HepG2 (cell line): ENCODE measurements around the gene IGF2BP1. TPM values are rescaled to one million over a fixed set of nuclear protein-coding genes. Genes with fewer than 3 reads are reported as not detected.

Source experiments
- ADNP ChIP-seq: sonication (generic); formaldehyde crosslinking; IDR thresholded peaks from 2 replicates; pipeline ENCODE4 v1.4.0; 2020; ENCODE audit warnings: missing genetic modification reagents
- ATAD3A ChIP-seq: sonication (generic); formaldehyde crosslinking; IDR thresholded peaks from 2 replicates; pipeline ENCODE4 v1.4.0; 2020; ENCODE audit warnings: missing genetic modification reagents
- CCAR2 ChIP-seq: fragments of 200-400 bp; formaldehyde crosslinking; optimal IDR thresholded peaks from 2 replicates; pipeline ENCODE3; 2018; ENCODE audit warnings: low read depth, mild to moderate bottlenecking, low read length, moderate library complexity
- CERS6 ChIP-seq: sonication (generic); formaldehyde crosslinking; IDR thresholded peaks from 2 replicates; pipeline ENCODE4 v1.5.0; 2020; ENCODE audit warnings: missing genetic modification reagents
- CHD4 ChIP-seq: fragments of 200-600 bp; sonication (generic); IDR thresholded peaks from 2 replicates; pipeline ENCODE4 v1.7.0; 2017; ENCODE audit warnings: mild to moderate bottlenecking, low read length, borderline replicate concordance
- DMTF1 ChIP-seq: sonication (generic); formaldehyde crosslinking; IDR thresholded peaks from 2 replicates; pipeline ENCODE4 v1.4.0; 2020; ENCODE audit warnings: mild to moderate bottlenecking, missing genetic modification reagents
- FOXO1 ChIP-seq: sonication (generic); formaldehyde crosslinking; IDR thresholded peaks from 2 replicates; pipeline ENCODE4 v1.4.0; 2020; ENCODE audit warnings: missing genetic modification reagents
- GATA4 ChIP-seq: sonication (generic); IDR thresholded peaks from 2 replicates; pipeline ENCODE4 v1.6.1; 2016; ENCODE audit warnings: antibody characterized with exemption, low read depth, borderline replicate concordance
- IRX3 ChIP-seq: sonication (generic); formaldehyde crosslinking; IDR thresholded peaks from 2 replicates; pipeline ENCODE4 v1.8.1; 2023; ENCODE audit warnings: mild to moderate bottlenecking, low read depth, missing genetic modification reagents, borderline replicate concordance
- ISX ChIP-seq: sonication (generic); formaldehyde crosslinking; conservative IDR thresholded peaks from 2 replicates; pipeline ENCODE4 v1.5.0; 2020; ENCODE audit warnings: missing genetic modification reagents
- KDM1A ChIP-seq: IDR thresholded peaks from 2 replicates; pipeline ENCODE4 v1.6.1; 2016; ENCODE audit warnings: missing compliant biosample characterization
- MAF1 ChIP-seq: sonication (generic); formaldehyde crosslinking; IDR thresholded peaks from 2 replicates; pipeline ENCODE4 v1.5.0; 2020; ENCODE audit warnings: missing genetic modification reagents, borderline replicate concordance
- MEIS2 ChIP-seq: sonication (generic); formaldehyde crosslinking; IDR thresholded peaks from 2 replicates; pipeline ENCODE4 v1.9.0; 2021; ENCODE audit warnings: mild to moderate bottlenecking, missing genetic modification reagents
- PPARG ChIP-seq: conservative IDR thresholded peaks from 2 replicates; pipeline ENCODE4 v1.6.1; 2016; ENCODE audit warnings: missing biosample characterization, missing genetic modification reagents
- PTBP1 ChIP-seq: fragments of 200-400 bp; formaldehyde crosslinking; IDR thresholded peaks from 2 replicates; pipeline ENCODE4 v1.6.1; 2018; ENCODE audit warnings: low read length, low read depth; ENCODE audit not compliant: poor library complexity, severe bottlenecking
- RBAK ChIP-seq: sonication (generic); formaldehyde crosslinking; IDR thresholded peaks from 2 replicates; pipeline ENCODE4 v1.5.1; 2020; ENCODE audit warnings: mild to moderate bottlenecking, missing genetic modification reagents
- RFX5 ChIP-seq: IDR thresholded peaks from 2 replicates; pipeline ENCODE4 v1.6.1; 2011; ENCODE audit warnings: low read depth, low read length, improper control_type of control experiment
- SKI ChIP-seq: fragments of 450-650 bp; IDR thresholded peaks from one replicate; pipeline ENCODE4 v1.6.1; 2018; ENCODE audit warnings: mild to moderate bottlenecking; ENCODE audit not compliant: partially characterized antibody
- SNAI1 ChIP-seq: sonication (generic); formaldehyde crosslinking; IDR thresholded peaks from 2 replicates; pipeline ENCODE4 v1.5.0; 2020; ENCODE audit warnings: mild to moderate bottlenecking, missing genetic modification reagents, borderline replicate concordance
- SP4 ChIP-seq: sonication (generic); formaldehyde crosslinking; IDR thresholded peaks from 2 replicates; pipeline ENCODE4 v1.8.1; 2023; ENCODE audit warnings: mild to moderate bottlenecking, missing genetic modification reagents
- SP5 ChIP-seq: IDR thresholded peaks from 2 replicates; pipeline ENCODE4 v1.6.1; 2016; ENCODE audit warnings: low read depth, borderline replicate concordance
- ZBTB37 ChIP-seq: sonication (generic); formaldehyde crosslinking; IDR thresholded peaks from 2 replicates; pipeline ENCODE4 v1.4.0; 2020; ENCODE audit warnings: mild to moderate bottlenecking, missing genetic modification reagents
- ZNF232 ChIP-seq: sonication (generic); formaldehyde crosslinking; IDR thresholded peaks from 2 replicates; pipeline ENCODE4 v1.4.0; 2020; ENCODE audit warnings: missing genetic modification reagents, borderline replicate concordance
- ZNF234 ChIP-seq: sonication (generic); formaldehyde crosslinking; conservative IDR thresholded peaks from 2 replicates; pipeline ENCODE4 v1.5.1; 2020; ENCODE audit warnings: mild to moderate bottlenecking, missing genetic modification reagents
- ZNF713 ChIP-seq: sonication (generic); formaldehyde crosslinking; IDR thresholded peaks from 2 replicates; pipeline ENCODE4 v1.4.0; 2020; ENCODE audit warnings: mild to moderate bottlenecking, missing genetic modification reagents
- ZNF781 ChIP-seq: sonication (generic); formaldehyde crosslinking; IDR thresholded peaks from 2 replicates; pipeline ENCODE4 v1.5.1; 2020; ENCODE audit warnings: borderline replicate concordance, mild to moderate bottlenecking, missing genetic modification reagents; ENCODE audit errors: not compliant biosample characterization
- polyA plus RNA-seq, 8 experiments: library from polyadenylated mRNA; depleted of rRNA in 3 of 8; stranded (reverse) in 7 of 8; unstranded in 1 of 8; fragments of >200 nt; fragmentation: Illumina TruSeq in 4 of 8; extraction: Trizol in 4 of 8; gene quantifications; 2 replicates each; pipeline versions ENCODE4 v1.2.1 to v1.2.3, GENCODE V29; 2011 to 2016; ENCODE audit warnings: low read depth in 4 of 8, missing spikeins in 1 of 8, mixed read lengths in 1 of 8; ENCODE audit not compliant: insufficient read depth in 1 of 8
- total RNA-seq, 5 experiments: library from RNA; depleted of rRNA; stranded (reverse); fragments of >200 nt; fragmentation: Illumina TruSeq; extraction: Trizol; gene quantifications; 2 replicates each; pipeline ENCODE4 v1.2.3, GENCODE V29; 2016; ENCODE audit warnings: low read depth in 1 of 5

Gene IGF2BP1
- total and polyA plus RNA-seq, 2 of the 13 experiments (the other 11 are each of a cell fraction or from before 2014, with no cell fraction given) = 29.7 to 75.1 TPM

GRCh38 chr17:48970865-48971687, 26.1 kb upstream of the IGF2BP1 start (continued):
- TF ChIP-seq ZBTB37 (CRISPR knock-in tag) = no peak
- TF ChIP-seq SNAI1 (CRISPR knock-in tag) = peak; percentile 41; the same call in 1 of the 2 replicates
- TF ChIP-seq RBAK (CRISPR knock-in tag) = no peak
- TF ChIP-seq KDM1A (CRISPR knock-in tag) = peak; percentile 79
- TF ChIP-seq ISX (CRISPR knock-in tag) = no peak
- TF ChIP-seq SP4 = peak; percentile 46; the same call in 1 of the 2 replicates
- no peak for TF ChIP-seq CERS6 (CRISPR knock-in tag)
- TF ChIP-seq ZNF232 (CRISPR knock-in tag) = peak; percentile 58; the same call in 1 of the 2 replicates
- TF ChIP-seq RFX5 = no peak
- TF ChIP-seq SP5 (CRISPR knock-in tag) = peak; percentile 91
- peak; percentile 31; the same call in 1 of the 2 replicates for TF ChIP-seq MEIS2 (CRISPR knock-in tag)
- no peak; the same call in 1 of the 2 replicates for TF ChIP-seq FOXO1 (CRISPR knock-in tag)
- TF ChIP-seq IRX3 (CRISPR knock-in tag) = no peak; the same call in 1 of the 2 replicates
- no peak for TF ChIP-seq PTBP1
- no peak for TF ChIP-seq DMTF1 (CRISPR knock-in tag)
- no peak for TF ChIP-seq ZNF234 (CRISPR knock-in tag)
- no peak for TF ChIP-seq MAF1 (CRISPR knock-in tag)
- TF ChIP-seq GATA4 = no peak
- no peak for TF ChIP-seq ATAD3A (CRISPR knock-in tag)
- no peak for TF ChIP-seq ZNF781 (CRISPR knock-in tag)
- peak; percentile 78; the same call in 1 of the 2 replicates for TF ChIP-seq CHD4
- TF ChIP-seq ZNF713 = no peak
- TF ChIP-seq SKI = peak; percentile 73
- TF ChIP-seq CCAR2 = peak; percentile 61
- peak; percentile 28 for TF ChIP-seq PPARG (CRISPR knock-in tag)
- peak; percentile 56; the same call in 1 of the 2 replicates for TF ChIP-seq ADNP (CRISPR knock-in tag)
